Measurements from ENCODE around the gene KDM4B.

KDM4B gene

DNA sequence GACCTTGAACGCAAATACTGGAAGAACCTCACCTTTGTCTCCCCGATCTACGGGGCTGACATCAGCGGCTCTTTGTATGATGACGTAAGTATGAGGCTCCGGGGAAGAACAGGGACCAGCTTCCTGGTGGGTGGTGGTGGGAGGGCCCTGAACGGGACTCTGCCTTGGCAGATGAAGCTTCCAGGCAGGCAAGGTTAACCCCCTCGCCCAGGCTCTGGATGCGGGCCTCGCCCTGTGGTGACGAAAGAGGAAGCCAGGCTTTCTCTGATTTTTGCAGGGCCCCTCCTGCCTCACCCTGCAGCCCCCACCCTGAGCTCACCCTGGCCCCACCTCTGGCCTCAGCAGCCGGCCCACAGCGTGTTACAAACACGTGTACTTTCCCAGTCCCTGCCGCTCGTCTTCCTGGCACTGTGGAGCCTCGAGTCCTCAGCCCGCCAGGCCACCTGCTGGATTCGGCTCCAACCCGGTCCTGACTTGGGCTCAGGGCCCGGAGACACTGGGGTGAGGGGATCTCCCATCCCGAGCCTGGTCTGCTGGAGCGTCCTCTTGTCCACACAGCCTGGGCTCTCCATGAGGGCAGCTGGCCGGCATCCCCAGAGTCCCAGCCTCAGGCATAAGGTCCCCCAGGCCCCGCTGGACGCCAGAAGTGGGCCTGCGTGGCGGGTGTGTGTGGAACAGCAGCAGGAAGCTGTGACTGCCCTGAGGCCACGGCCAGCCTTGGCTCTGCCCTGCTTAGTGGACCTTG is 72.4 kb downstream of the KDM4B start:
- no peak for TF ChIP-seq CTCF (conservative IDR thresholded peaks at IDR 0.05; ENCODE audit: low read depth, low read length)
- no peak overlapping the region for H3K4me3 ChIP-seq (ENCODE audit: low read length)
- no peak for DNase-seq (ENCODE audit: low read depth)

- H3K4me3 ChIP-seq (ENCODE audit: low read length), result no peak overlapping the region
- no peak for DNase-seq (ENCODE audit: low read depth)
- TF ChIP-seq CTCF (conservative IDR thresholded peaks at IDR 0.05; ENCODE audit: low read depth, low read length), result no peak
These were observed 72.9 kb downstream of the KDM4B start for GRCh38 chr19:5041913-5042187.

DNA sequence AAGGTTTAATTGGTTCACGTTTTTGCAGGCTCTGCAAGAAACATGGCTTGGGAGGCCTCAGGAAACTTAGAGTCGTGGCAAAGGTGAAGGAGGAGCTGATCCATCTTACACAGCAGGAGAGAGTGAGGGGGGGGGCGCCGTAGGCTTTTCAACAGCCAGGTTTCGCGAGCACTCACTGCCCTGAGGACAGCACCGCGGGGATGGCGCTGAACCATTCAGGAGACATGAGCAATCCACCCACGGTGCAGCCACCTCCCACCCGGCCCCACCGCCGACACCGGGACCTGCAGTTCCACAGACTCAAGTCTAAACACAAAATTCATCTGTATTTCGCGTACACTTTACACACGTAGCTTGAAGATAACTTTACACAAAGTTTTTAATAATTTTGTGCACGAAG is 73.6 kb downstream of the KDM4B start:
- H3K4me3 ChIP-seq (ENCODE audit: low read length), result no peak overlapping the region
- DNase-seq (ENCODE audit: low read depth), result no peak
- TF ChIP-seq CTCF (conservative IDR thresholded peaks at IDR 0.05; ENCODE audit: low read depth, low read length), result no peak

DNA sequence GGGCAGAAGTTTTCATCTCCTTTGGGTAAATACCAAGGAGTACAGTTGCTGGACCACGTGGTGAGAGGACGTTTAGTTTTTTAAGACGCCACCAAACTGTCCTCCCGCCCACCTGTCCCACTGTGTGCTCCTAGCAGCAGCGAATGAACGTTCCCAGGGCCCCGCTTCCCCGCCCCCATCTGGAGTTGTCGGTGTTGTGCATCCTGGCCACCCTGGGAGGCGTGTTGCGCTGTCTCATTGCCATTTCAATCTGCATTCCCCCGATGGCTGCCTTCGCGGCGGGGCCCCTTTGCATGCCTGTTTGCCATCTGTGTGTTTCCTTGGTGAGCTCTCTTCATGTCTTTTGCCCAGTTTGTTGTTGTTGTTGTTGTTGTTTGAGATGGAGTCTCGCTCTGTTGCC is 76.1 kb downstream of the KDM4B start:
- no peak for DNase-seq (ENCODE audit: low read depth)
- TF ChIP-seq CTCF (conservative IDR thresholded peaks at IDR 0.05; ENCODE audit: low read depth, low read length), result no peak
- no peak overlapping the region for H3K4me3 ChIP-seq (ENCODE audit: low read length)

GRCh38 chr19:5045956-5046338 is 77.0 kb downstream of the KDM4B start:
- no peak for TF ChIP-seq CTCF (conservative IDR thresholded peaks at IDR 0.05; ENCODE audit: low read depth, low read length)
- H3K4me3 ChIP-seq (ENCODE audit: low read length), result no peak overlapping the region
- no peak for DNase-seq (ENCODE audit: low read depth)

- DNase-seq (ENCODE audit: low read depth), result no peak
- TF ChIP-seq CTCF (conservative IDR thresholded peaks at IDR 0.05; ENCODE audit: low read depth, low read length), result no peak
These were observed 77.6 kb downstream of the KDM4B start for GRCh38 chr19:5046339-5047039.

More at GRCh38 chr19:5046339-5047039, 77.6 kb downstream of the KDM4B start:
- no peak overlapping the region for H3K4me3 ChIP-seq (ENCODE audit: low read length)

Measured in retinal pigment epithelial cell (primary cell).